NOMO-1 treated with DMSO at 0.1 percent for 48 hours (cell line): ENCODE data around the gene STIP1.

Experiments
- DNase-seq: peaks from one replicate; lab custom pipeline; 2025; ENCODE audit not compliant: unreplicated experiment; lab: John Stamatoyannopoulos, UW

STIP1 gene

GRCh38 chr11:64248578-64248977 is 62.6 kb downstream of the STIP1 start:
- no peak for DNase-seq

- no peak for DNase-seq
These were observed 63.1 kb downstream of the STIP1 start for GRCh38 chr11:64249038-64249437.

- no peak for DNase-seq
These were observed 63.8 kb downstream of the STIP1 start for GRCh38 chr11:64249563-64250414.

- DNase-seq: no peak
These were observed 64.5 kb downstream of the STIP1 start for GRCh38 chr11:64250415-64251015.

- DNase-seq: peak; percentile 18
These were observed 65.2 kb downstream of the STIP1 start, which contains the start of gene PLCB3 for GRCh38 chr11:64251016-64251752. TSS of gene PLCB3 (plus strand) at chr11:64251530. CDS start at chr11:64251650, 120 bp downstream.

GRCh38 chr11:64251753-64252002 is 65.7 kb downstream of the STIP1 start:
- DNase-seq: no peak

- DNase-seq: no peak
These were observed 66.3 kb downstream of the STIP1 start for GRCh38 chr11:64252003-64252872.

- no peak for DNase-seq
These were observed 67.1 kb downstream of the STIP1 start for GRCh38 chr11:64253043-64253442.

GRCh38 chr11:64253481-64253880 is 67.5 kb downstream of the STIP1 start:
- DNase-seq: no peak
